Measurements from ENCODE around the gene CDK5.
"Not testable (repeated sequence)": the region's sequence is repeated elsewhere in the genome, so short reads cannot be mapped to it uniquely, and the experiment has no call there.

Gene CDK5

DNA sequence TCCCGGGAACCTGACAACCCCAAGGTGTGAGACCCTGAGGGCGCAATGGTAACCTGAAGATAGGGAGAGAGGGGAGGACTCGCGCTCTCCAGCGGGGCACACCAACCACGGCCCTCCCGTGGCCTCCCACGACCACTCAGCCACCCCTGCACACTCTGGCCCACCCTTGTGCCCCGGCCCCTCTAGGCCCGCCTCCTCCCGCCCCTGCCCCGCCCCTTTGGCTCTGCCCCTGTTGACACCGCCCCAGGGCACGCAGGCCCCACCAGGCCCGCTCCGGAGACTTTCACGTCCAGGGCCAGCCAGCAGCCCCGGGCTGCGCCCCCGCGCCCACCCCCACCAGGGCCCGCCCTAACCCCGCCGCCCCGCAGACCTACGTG lies 44.4 kb downstream of the CDK5 start:
- no peak for DNase-seq

DNA sequence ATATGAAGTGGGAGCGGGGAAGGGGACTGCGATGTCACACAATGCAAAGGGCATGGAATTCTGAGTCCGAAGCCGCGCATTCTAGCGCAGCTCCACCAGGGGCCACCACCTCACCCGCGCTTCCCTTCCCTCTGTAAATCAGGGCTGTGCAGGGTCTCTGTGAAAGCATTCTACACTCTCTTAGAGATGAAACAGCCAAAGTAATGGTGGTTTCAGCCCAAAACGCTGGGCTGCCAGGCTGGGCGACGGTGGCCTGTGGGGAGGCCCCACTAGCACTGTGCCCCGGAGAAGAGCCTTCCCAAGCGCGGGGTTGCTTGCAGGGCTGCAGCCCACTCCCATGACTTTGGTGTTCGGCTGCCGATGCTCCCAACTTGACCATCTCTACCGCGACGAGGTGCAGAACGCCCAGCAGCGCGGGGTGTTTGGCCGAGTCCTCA lies 44.8 kb downstream of the CDK5 start:
- DNase-seq, result no peak

DNA sequence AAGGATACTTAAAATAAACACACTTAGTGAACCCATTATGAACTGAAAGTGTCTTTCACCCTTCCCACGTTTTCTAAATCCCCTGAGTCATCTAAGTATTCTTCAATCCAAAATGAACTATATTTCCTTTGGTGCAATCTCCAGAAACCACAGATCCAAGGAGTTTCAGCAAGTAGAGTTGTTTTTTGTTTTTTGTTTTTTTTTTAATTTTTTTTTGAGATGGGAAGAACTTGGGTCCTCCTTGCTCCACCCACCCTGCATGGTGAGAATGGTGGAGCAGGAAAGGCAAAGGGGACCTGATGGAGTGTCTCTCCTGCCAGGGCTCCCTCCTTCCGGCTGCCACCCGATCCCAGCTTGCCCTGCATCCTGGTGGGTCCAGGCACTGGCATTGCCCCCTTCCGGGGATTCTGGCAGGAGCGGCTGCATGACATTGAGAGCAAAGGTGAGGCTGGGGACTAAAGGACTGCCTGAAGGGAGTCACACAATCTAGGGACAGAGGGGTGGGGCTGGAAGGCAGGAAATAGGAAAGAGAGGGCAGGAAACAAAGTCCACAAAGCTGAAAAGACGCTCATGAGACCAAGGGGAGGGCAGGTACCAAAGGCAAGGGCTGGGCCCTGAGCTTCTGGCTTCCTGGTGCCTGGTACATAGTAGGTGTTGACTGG lies 45.5 kb downstream of the CDK5 start:
- DNase-seq, result no peak

DNA sequence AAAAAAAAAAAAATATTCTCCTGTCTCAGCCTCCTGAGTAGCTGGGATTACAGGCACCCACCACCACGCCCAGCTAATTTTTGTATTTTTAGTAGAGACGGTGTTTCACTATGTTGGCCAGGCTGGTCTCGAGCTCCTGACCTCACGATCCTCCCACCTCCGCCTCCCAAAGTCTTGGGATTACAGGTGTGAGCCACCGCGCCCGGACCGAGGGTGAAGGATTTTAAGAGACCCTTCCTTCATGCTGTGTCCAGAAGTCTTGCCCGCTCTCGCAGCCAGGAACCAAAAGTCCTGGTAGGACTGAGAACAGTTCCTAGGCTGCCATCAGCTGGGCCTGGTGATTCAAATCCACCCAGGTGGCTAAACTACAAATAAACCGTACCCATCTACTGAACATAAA lies 46.1 kb downstream of the CDK5 start:
- DNase-seq, result not testable (repeated sequence)

DNA sequence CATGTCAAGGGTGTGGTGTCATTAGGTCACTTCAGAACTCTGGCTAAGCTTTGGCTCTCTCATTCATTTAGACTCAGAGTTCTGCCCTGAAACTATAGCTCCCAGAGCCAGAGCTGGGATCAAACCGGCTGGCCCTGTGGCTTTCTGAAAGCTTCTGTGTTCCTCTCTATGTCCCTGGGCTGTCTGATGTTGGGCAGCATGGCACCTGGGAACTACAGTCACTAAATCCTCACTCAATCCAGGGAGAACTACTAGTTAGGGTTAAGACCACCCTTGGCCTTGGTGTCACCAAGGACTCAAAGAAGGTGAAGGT lies 46.6 kb downstream of the CDK5 start:
- no peak for DNase-seq

DNA sequence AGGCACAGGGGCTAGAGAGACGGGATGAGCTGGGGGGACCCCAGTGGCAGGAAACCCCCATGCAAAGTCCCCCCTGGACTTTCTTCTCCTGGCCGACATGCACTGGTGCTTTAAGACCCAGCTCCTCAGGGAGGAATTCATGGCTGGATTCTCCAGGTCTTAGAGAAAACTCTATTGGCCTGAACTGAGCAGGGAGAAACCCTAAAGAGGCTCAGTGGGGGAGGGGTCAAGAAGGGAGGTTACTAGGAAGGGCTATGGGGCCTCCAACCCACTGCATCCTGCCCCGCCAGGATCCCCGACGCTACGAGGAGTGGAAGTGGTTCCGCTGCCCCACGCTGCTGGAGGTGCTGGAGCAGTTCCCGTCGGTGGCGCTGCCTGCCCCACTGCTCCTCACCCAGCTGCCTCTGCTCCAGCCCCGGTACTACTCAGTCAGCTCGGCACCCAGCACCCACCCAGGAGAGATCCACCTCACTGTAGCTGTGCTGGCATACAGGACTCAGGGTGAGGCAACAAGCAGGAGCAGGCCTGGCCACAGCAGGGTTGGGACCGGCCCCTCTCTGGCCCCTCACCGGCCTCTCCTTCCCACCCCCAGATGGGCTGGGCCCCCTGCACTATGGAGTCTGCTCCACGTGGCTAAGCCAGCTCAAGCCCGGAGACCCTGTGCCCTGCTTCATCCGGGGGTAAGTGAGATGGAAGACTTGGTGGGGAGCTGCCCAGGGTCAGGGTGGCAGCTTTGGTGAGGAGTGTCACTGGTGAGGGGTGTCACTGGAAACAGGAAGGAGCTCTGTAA lies 47.2 kb downstream of the CDK5 start:
- no peak for DNase-seq

DNA sequence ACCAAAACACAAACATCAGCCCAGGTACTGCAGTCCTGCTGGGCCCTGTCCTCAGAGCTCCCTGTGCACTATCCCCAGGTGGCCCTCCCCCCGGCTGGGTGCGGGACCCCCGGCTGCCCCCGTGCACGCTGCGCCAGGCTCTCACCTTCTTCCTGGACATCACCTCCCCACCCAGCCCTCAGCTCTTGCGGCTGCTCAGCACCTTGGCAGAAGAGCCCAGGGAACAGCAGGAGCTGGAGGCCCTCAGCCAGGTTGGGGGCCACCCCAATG lies 47.7 kb downstream of the CDK5 start:
- DNase-seq, result no peak

- DNase-seq, result no peak
Measured at GRCh38 chr7:151009327-151010036, 48.2 kb downstream of the CDK5 start.

DNA sequence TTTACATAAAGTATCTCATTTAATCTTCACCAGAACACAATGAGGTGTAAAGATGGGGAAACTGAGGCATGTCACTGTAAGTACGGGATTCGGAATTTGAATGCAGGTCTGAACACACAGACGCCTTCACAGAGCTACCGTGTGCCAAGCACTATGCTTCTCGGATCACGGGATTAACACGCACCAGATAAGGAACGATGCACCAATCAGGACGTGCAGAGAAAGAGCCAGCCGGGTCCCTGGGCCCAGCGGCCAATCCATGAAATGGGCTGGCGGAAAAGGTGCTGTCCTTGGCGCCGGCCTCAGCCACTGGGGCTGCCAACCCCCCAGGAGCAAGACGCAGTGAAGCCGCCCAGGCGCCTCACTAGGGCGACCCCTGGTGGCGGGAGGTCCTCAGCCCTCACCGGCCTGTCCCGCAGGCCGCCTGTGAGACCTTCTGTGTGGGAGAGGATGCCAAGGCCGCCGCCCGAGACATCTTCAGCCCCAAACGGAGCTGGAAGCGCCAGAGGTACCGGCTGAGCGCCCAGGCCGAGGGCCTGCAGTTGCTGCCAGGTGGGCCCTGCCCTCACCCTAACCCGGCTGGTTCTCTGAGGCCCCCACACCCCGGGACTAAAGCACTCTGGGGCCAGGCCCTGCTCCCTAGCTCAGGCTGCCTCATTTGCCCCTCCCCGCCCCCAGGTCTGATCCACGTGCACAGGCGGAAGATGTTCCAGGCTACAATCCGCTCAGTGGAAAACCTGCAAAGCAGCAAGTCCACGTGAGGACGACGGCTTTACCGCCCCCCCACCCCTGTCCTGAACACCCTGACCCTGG lies 49.0 kb downstream of the CDK5 start:
- DNase-seq, result no peak

GRCh38 chr7:151008143-151008510 lies 49.6 kb downstream of the CDK5 start:
- DNase-seq, result no peak

- DNase-seq, result no peak
Measured at GRCh38 chr7:151007469-151007898, 50.2 kb downstream of the CDK5 start.

- no peak for DNase-seq
Measured at GRCh38 chr7:151006590-151007300, 51.0 kb downstream of the CDK5 start.

DNA sequence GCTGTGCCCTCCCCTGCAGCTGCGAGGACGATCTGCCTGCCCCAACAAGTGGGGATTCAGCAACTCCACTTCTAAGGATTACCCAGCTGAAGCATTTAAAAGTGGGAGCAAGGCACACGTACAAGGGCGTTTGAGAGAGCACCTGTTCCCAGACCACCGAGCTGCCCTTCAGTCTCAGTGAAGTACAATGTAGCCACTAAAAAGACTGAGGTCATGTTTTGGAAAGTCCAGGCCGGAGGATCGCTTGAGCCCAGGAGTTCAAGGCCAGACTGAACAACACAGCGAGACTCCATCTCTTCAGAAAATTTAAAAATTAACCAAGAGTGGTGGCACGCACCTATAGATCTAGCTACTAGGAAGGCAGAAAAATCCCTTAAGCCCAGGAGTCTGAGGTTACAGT lies 52.1 kb downstream of the CDK5 start:
- no peak for DNase-seq
